ENCODE measurements around the gene RB1.

DNA sequence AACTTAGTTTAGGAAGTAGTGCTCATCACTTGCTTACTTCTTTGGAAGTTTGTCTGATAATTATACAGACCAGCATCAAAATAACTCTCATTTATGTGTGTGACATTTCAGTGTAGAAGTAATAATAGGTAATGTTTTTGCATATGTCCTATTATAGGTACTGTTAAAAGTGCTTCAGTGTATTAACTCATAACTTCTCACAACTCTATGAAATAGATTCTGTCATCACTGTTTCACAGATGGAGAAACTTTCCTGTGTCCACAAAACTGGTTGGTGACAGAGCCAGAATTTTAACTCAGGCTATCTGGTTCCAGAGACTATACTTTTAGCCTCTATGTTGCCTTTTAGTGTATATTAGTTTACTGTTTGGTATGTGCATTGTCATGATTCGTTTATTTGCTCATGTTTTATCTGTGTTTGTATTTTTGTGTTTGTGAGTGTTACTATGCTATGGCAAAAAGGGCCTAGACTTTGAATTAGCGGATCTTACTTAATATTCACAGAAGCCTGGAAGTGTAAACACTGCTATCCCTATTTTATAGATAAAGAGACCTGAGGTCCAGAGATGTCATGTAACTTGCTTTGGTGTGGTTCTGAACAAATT is 96.6 kb downstream of the RB1 start:
- TF ChIP-seq, protein P1, sequence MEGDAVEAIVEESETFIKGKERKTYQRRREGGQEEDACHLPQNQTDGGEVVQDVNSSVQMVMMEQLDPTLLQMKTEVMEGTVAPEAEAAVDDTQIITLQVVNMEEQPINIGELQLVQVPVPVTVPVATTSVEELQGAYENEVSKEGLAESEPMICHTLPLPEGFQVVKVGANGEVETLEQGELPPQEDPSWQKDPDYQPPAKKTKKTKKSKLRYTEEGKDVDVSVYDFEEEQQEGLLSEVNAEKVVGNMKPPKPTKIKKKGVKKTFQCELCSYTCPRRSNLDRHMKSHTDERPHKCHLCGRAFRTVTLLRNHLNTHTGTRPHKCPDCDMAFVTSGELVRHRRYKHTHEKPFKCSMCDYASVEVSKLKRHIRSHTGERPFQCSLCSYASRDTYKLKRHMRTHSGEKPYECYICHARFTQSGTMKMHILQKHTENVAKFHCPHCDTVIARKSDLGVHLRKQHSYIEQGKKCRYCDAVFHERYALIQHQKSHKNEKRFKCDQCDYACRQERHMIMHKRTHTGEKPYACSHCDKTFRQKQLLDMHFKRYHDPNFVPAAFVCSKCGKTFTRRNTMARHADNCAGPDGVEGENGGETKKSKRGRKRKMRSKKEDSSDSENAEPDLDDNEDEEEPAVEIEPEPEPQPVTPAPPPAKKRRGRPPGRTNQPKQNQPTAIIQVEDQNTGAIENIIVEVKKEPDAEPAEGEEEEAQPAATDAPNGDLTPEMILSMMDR (IDR thresholded peaks at IDR 0.05; ENCODE audit: poor library complexity, severe bottlenecking): no peak
- TF ChIP-seq TAF1 (IDR thresholded peaks at IDR 0.05; ENCODE audit: low read depth): no peak

All from neural cell (in vitro differentiated cells).